ENCODE measurements around the gene NDUFA8.

Gene NDUFA8

GRCh38 chr9:122128007-122128968 lies 31.3 kb downstream of the NDUFA8 start:
- 89 to 97% methylated on average over 13 to 22 of the region's 24 CpGs for WGBS, 2 experiments (ENCODE audit: insufficient coverage in 2 of 2)
- Histone ChIP-seq H3K36me3 (ENCODE audit: control insufficient read depth, insufficient read depth, low read length) (no peaks in the 10 kb centered on the region), H3K4me3 (ENCODE audit: extremely low read depth, insufficient read depth, low read length, poor library complexity, severe bottlenecking) (no peak overlapping the region), H3K27ac (ENCODE audit: low read depth, low read length, severe bottlenecking) (no peak overlapping the region), H3K4me1 (ENCODE audit: control insufficient read depth, insufficient read depth, low read length, poor library complexity, severe bottlenecking) (peaks cover 27% of the 10 kb centered on the region), H3K9me3 (ENCODE audit: control insufficient read depth, low read length) (no peaks in the 10 kb centered on the region)

DNA sequence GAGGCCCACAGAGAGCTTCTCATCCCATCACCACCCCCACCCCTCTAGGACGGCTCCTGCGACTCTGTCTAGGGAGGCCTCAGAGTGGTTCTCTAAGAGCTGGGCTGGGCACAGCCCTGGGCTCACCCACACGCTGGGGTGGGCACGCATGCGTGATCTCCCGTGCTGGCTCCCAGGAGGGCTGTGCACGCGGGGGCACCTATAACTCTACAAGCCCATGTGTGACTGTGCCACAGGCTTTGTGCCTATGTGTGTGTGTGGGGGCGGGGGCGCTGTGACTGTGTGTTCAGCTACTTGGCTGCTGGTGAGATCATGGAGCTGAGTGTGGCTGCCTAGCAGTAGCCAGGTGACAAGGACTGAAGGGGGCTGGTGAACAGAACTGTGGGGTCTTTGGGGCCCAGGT lies 32.2 kb downstream of the NDUFA8 start:
- Histone ChIP-seq H3K36me3 (ENCODE audit: control insufficient read depth, insufficient read depth, low read length) (no peaks in the 10 kb centered on the region), H3K9me3 (ENCODE audit: control insufficient read depth, low read length) (no peaks in the 10 kb centered on the region), H3K27ac (ENCODE audit: low read depth, low read length, severe bottlenecking) (no peak overlapping the region), H3K4me3 (ENCODE audit: extremely low read depth, insufficient read depth, low read length, poor library complexity, severe bottlenecking) (no peak overlapping the region), H3K4me1 (ENCODE audit: control insufficient read depth, insufficient read depth, low read length, poor library complexity, severe bottlenecking) (peaks cover 25% of the 10 kb centered on the region)
- 72 to 83% methylated on average over 6 to 10 of the region's 10 CpGs for WGBS, 2 experiments (ENCODE audit: insufficient coverage in 2 of 2)

DNA sequence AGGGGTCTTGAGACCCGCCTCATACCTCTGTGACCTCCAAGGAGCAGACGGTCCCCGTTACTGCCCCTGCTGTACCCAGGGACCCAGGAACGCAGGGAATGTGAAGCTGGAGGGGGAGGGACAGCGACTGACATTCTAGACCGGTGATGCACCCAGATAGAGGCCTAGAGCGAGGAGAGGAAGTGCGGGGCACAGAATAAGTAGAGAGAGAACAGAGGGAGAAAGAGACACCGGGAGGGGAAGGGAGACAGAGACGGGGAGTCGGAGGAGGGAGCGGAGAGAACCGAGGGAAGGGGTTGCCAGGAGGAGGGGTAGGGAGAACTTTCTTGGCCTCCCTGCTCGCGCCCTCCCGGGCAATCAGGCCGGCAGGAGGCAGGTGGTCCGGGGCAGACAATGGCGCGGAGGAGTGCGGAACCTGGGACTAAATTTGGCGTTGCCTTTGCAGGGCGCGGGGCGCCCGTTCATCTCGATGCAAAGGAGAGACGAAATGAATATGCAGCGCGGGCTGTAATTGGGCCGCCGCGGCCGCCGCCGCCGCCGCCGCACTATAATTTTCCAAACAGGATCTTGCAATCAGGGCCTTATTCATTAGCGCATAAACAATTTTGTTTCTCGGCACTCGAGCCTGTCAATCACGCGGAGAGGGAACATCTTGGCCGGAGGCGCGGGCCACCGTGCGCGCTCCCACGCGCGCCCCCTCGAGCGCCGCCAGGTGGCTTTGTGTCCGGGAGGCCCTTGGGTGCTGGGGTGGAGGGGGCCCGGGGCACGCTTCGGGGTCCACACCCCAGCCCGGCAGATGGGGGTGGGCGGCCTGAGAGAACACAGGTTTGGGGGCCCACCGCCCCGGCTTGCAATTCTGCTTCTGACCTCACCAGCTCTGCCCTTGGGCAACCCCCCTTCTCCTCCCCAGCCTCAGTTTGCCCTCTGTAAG lies 33.0 kb downstream of the NDUFA8 start:
- Histone ChIP-seq H3K36me3 (ENCODE audit: control insufficient read depth, insufficient read depth, low read length) (no peaks in the 10 kb centered on the region), H3K4me1 (ENCODE audit: control insufficient read depth, insufficient read depth, low read length, poor library complexity, severe bottlenecking) (peaks cover 19% of the 10 kb centered on the region), H3K27ac (ENCODE audit: low read depth, low read length, severe bottlenecking) (peak overlapping the region; percentile 77), H3K4me3 (ENCODE audit: extremely low read depth, insufficient read depth, low read length, poor library complexity, severe bottlenecking) (peak overlapping the region; percentile 32), H3K9me3 (ENCODE audit: control insufficient read depth, low read length) (no peaks in the 10 kb centered on the region)
- 12 to 16% methylated on average over 52 of the region's 64 CpGs for WGBS, 2 experiments (ENCODE audit: insufficient coverage in 2 of 2)

GRCh38 chr9:122125509-122126330 lies 33.9 kb downstream of the NDUFA8 start:
- H3K9me3 ChIP-seq (ENCODE audit: control insufficient read depth, low read length), result no peaks in the 10 kb centered on the region
- 31% methylated on average over 16 to 18 of the region's 21 CpGs for WGBS, 2 experiments (ENCODE audit: insufficient coverage in 2 of 2)
- peak overlapping the region; percentile 77 for H3K27ac ChIP-seq (ENCODE audit: low read depth, low read length, severe bottlenecking)
- no peaks in the 10 kb centered on the region for H3K36me3 ChIP-seq (ENCODE audit: control insufficient read depth, insufficient read depth, low read length)
- peaks cover 14% of the 10 kb centered on the region for H3K4me1 ChIP-seq (ENCODE audit: control insufficient read depth, insufficient read depth, low read length, poor library complexity, severe bottlenecking)
- H3K4me3 ChIP-seq (ENCODE audit: extremely low read depth, insufficient read depth, low read length, poor library complexity, severe bottlenecking), result peak overlapping the region; percentile 32

DNA sequence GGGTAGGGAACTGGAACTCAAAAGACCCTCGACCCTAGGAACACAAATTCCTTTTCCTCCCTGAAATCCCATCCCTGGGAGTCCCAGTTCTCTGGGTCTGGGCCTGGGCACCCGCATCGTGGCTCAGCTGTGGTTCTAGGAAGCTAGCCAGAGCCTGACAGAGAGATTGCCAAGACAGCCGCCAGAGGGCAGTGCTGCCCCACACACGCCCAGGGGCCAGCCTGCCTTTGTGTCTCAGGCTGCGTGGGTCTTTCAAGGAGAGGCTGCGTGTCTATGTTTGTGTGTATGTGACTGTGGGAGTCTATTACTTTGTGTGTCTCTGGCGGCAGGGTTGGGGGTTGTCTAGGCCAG lies 34.4 kb downstream of the NDUFA8 start:
- H3K9me3 ChIP-seq (ENCODE audit: control insufficient read depth, low read length), result no peaks in the 10 kb centered on the region
- H3K4me1 ChIP-seq (ENCODE audit: control insufficient read depth, insufficient read depth, low read length, poor library complexity, severe bottlenecking), result peaks cover 14% of the 10 kb centered on the region
- H3K36me3 ChIP-seq (ENCODE audit: control insufficient read depth, insufficient read depth, low read length), result no peaks in the 10 kb centered on the region
- 2 to 10% methylated on average over 3 to 6 of the region's 8 CpGs for WGBS, 2 experiments (ENCODE audit: insufficient coverage in 2 of 2)
- H3K27ac ChIP-seq (ENCODE audit: low read depth, low read length, severe bottlenecking), result no peak overlapping the region
- no peak overlapping the region for H3K4me3 ChIP-seq (ENCODE audit: extremely low read depth, insufficient read depth, low read length, poor library complexity, severe bottlenecking)

DNA sequence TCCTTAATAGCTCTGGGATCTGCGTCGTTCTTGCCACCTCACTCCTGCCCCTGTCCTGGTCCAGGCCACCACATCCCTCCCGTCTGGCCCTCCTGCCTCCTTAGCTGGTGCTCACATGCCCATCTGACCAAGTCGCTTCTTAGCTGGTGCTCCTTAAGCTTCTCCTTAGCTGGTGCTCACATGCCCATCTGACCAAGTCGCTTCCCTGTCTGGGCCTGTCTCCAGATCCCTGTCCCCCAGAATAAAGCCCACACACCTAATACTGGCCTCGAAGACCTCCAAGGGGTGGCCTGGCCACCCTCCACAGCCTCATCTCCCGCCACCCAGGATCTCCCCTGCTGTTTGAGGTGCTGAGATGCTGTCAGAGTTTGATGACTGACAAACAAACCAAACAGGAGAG lies 35.1 kb downstream of the NDUFA8 start:
- WGBS, 2 experiments (ENCODE audit: insufficient coverage in 2 of 2), result 81 to 86% methylated on average over 5 of the region's 7 CpGs
- no peak overlapping the region for H3K4me3 ChIP-seq (ENCODE audit: extremely low read depth, insufficient read depth, low read length, poor library complexity, severe bottlenecking)
- H3K27ac ChIP-seq (ENCODE audit: low read depth, low read length, severe bottlenecking), result no peak overlapping the region
- H3K36me3 ChIP-seq (ENCODE audit: control insufficient read depth, insufficient read depth, low read length), result no peaks in the 10 kb centered on the region
- peaks cover 14% of the 10 kb centered on the region for H3K4me1 ChIP-seq (ENCODE audit: control insufficient read depth, insufficient read depth, low read length, poor library complexity, severe bottlenecking)
- H3K9me3 ChIP-seq (ENCODE audit: control insufficient read depth, low read length), result no peaks in the 10 kb centered on the region

GRCh38 chr9:122124048-122124447 lies 35.5 kb downstream of the NDUFA8 start:
- no peaks in the 10 kb centered on the region for H3K36me3 ChIP-seq (ENCODE audit: control insufficient read depth, insufficient read depth, low read length)
- H3K4me1 ChIP-seq (ENCODE audit: control insufficient read depth, insufficient read depth, low read length, poor library complexity, severe bottlenecking), result peaks cover 14% of the 10 kb centered on the region
- H3K9me3 ChIP-seq (ENCODE audit: control insufficient read depth, low read length), result no peaks in the 10 kb centered on the region
- H3K4me3 ChIP-seq (ENCODE audit: extremely low read depth, insufficient read depth, low read length, poor library complexity, severe bottlenecking), result no peak overlapping the region
- no peak overlapping the region for H3K27ac ChIP-seq (ENCODE audit: low read depth, low read length, severe bottlenecking)
- no CpG with 5 or more reads among the region's 1 CpG for WGBS, 2 experiments (ENCODE audit: insufficient coverage in 2 of 2)

- no peak overlapping the region for H3K4me3 ChIP-seq (ENCODE audit: extremely low read depth, insufficient read depth, low read length, poor library complexity, severe bottlenecking)
- WGBS, 2 experiments (ENCODE audit: insufficient coverage in 2 of 2), result 43 to 46% methylated on average over 12 of the region's 13 CpGs
Observed at GRCh38 chr9:122122903-122123632, 36.5 kb downstream of the NDUFA8 start.

GRCh38 chr9:122122468-122122867 lies 37.1 kb downstream of the NDUFA8 start:
- 63 to 77% methylated on average over 2 to 6 of the region's 6 CpGs for WGBS, 2 experiments (ENCODE audit: insufficient coverage in 2 of 2)
- H3K27ac ChIP-seq (ENCODE audit: low read depth, low read length, severe bottlenecking), result no peak overlapping the region

More at GRCh38 chr9:122122903-122123632, 36.5 kb downstream of the NDUFA8 start:
- Histone ChIP-seq H3K27ac (ENCODE audit: low read depth, low read length, severe bottlenecking) (no peak overlapping the region), H3K9me3 (ENCODE audit: control insufficient read depth, low read length) (no peaks in the 10 kb centered on the region), H3K36me3 (ENCODE audit: control insufficient read depth, insufficient read depth, low read length) (no peaks in the 10 kb centered on the region), H3K4me1 (ENCODE audit: control insufficient read depth, insufficient read depth, low read length, poor library complexity, severe bottlenecking) (peaks cover 14% of the 10 kb centered on the region)

More at GRCh38 chr9:122122468-122122867, 37.1 kb downstream of the NDUFA8 start:
- no peaks in the 10 kb centered on the region for H3K36me3 ChIP-seq (ENCODE audit: control insufficient read depth, insufficient read depth, low read length)
- peaks cover 14% of the 10 kb centered on the region for H3K4me1 ChIP-seq (ENCODE audit: control insufficient read depth, insufficient read depth, low read length, poor library complexity, severe bottlenecking)
- no peak overlapping the region for H3K4me3 ChIP-seq (ENCODE audit: extremely low read depth, insufficient read depth, low read length, poor library complexity, severe bottlenecking)
- H3K9me3 ChIP-seq (ENCODE audit: control insufficient read depth, low read length), result no peaks in the 10 kb centered on the region

Measured in mesodermal cell (in vitro differentiated cells).